HG03354 (cell line): Measurements from ENCODE around the gene DMBT1.
"Not testable (repeated sequence)": the region's sequence is repeated elsewhere in the genome, so short reads cannot be mapped to it uniquely, and the experiment has no call there.

ENCODE experiments used
- ATAC-seq: cut with Tn5 transposase; IDR thresholded peaks from one replicate; pipeline ENCODE4 v1.9.1; 2021; ENCODE audit warnings: mild to moderate bottlenecking; ENCODE audit not compliant: unreplicated experiment, poor library complexity, severe bottlenecking

Gene DMBT1

DNA sequence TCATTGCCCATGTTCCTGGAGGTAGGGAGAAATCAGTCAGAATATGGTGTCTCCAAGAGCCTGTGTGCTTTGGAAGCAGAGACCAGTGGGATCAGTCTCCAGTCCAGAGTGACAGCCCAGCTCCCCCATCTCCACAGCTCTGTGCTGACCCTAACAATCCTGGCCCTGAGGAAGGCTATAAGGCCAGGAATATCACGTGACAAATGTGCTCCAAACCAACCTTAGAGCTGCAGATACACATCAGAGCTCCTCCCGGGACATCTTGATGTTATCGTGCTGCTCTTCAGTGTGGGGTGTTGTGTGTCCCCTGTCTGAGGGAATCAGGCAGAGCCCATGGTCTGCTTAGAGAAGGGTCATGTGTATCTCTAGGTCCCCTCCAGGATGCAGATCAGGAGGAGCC, 15.2 kb downstream of the DMBT1 start:
- no peak for ATAC-seq

DNA sequence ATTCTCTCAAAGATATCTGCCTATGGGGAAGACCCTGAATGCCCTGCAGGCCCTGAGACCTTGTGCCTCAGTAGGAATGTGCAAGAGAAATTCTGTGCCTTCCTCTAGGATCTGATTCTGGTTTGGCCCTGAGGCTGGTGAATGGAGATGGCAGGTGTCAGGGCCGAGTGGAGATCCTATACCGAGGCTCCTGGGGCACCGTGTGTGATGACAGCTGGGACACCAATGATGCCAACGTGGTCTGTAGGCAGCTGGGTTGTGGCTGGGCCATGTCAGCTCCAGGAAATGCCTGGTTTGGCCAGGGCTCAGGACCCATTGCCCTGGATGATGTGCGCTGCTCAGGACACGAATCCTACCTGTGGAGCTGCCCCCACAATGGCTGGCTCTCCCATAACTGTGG, 15.7 kb downstream of the DMBT1 start:
- ATAC-seq, result no peak

DNA sequence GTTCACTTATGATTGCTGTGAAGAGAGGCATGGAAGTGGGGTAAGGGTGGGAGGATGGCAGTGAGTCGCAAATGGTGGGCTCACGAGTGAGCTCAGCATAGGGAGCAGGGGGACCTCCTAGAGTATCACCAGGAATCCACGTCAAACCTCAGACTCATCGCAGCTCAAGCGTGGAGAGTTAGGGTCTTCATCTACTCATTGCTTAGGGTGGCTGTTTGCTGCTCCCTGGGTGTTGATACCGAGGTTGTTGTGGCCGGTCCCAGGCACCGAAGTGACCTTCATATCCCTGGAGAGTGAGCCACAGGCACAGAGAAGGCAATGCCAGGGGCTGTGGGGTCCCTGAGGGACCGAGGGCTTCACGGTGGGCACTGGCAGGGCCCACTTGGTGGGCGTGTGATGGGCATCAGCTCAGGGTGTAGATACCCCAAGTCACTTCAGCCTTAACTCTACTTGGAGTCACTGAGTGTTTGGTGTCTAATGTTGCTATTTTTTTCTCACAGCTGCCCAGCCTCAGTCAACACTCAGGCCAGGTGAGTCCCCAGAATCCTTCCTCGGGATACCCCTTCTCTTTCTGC, 16.8 kb downstream of the DMBT1 start:
- ATAC-seq, result no peak

DNA sequence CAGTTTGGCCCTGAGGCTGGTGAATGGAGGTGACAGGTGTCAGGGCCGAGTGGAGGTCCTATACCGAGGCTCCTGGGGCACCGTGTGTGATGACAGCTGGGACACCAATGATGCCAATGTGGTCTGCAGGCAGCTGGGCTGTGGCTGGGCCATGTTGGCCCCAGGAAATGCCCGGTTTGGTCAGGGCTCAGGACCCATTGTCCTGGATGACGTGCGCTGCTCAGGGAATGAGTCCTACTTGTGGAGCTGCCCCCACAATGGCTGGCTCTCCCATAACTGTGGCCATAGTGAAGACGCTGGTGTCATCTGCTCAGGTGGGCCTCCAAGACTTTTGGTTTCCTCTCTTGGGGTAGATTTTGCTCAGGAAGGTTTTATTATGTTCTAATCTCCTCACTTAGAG, 25.5 kb downstream of the DMBT1 start:
- not testable (repeated sequence) for ATAC-seq

DNA sequence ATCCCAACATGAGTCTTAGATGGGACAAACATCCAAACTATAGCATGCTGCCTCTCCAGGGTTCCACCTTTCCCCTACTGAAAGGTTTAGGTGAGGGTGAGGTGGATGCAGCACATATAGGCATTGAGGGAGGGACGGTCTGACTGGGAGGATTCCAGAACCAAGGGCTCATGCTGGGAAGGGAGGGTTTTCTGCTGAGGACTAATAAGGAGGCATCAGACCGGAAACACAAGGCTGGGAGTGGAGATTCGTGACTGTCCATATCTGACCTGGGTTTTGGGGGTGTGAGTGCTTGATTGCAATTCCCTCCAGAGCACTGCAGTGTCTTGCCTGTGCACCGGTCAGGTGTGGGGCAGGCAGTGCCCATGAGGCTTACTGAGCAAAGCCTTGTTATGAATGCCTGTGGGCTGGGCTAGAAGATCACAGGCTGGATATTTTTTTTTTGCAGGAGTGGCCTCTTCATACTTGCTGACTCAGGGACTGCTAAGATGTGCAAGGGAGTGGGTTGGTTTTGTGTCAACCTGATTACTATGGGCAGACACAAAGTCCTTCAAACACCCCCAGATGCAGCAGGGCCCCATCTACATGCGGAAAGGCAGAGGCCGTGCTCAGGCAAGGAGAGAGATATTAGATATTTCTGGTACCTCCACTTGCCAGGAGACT, 26.7 kb downstream of the DMBT1 start:
- no peak for ATAC-seq

DNA sequence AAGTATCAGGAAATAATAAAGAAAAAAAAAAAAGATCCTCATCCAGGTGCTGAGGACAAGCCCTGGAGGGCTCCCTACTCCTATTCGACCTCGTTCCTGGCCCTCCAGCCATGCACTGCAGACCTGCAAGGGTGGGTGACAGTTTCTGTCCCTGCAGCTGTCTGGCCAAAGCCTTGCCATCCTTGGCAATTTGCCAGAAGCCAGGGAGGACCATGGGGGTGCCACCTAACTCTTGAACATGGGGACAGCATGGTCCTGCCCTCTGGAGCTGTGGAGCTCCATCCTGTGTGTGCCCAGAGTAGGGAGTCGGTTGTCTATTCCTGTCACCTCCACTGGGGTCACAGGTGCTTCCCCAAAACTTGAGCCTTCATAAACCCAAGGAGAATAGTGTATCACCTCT, 27.8 kb downstream of the DMBT1 start:
- no peak for ATAC-seq

DNA sequence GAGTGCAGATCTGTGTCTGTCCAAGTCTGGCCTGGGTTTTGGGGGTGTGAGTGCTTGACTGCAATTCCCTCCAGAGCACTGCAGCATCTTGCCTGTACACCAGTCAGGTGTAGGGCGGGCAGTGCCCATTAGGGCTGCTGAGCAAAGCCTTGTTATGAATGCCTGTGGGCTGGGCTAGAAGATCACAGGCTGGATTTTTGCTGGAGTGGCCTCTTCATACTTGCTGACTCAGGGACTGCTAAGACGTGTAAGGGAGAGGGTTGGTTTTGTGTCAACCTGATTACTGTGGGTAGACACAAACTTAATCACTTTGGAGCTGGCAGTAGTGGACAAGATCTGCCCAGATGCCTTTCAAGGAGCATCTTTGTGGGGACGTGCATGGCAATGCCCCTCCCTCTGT, 29.6 kb downstream of the DMBT1 start:
- ATAC-seq, result no peak

DNA sequence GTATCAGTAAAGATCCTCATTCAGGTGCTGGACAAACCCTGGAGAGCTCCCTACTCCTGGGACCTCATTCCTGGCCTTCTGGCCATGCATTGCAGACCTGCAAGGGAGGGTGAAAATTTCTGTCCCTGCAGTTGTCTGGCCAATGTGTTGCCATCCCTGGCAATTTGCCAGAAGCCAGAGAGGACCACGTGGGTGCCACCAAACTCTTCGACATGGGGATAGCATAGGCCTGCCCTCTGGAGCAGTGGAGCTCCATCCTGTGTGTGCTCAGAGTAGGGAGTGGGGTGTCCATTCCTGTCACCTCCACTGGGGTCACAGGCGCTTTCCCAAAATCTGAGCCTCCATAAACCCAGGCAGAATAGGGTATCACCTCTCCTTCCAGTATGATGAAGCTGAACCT, 31.2 kb downstream of the DMBT1 start:
- ATAC-seq, result no peak

DNA sequence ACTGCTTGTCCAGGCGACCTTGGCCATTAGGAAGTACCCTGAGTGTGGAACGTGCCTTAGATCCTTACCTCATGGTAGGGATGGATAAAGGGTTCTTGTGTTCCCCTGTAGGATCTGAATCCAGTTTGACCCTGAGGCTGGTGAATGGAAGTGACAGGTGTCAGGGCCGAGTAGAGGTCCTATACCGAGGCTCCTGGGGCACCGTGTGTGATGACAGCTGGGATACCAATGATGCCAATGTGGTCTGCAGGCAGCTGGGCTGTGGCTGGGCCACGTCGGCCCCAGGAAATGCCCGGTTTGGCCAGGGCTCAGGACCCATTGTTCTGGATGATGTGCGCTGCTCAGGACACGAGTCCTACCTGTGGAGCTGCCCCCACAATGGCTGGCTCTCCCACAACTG, 31.6 kb downstream of the DMBT1 start:
- no peak for ATAC-seq

DNA sequence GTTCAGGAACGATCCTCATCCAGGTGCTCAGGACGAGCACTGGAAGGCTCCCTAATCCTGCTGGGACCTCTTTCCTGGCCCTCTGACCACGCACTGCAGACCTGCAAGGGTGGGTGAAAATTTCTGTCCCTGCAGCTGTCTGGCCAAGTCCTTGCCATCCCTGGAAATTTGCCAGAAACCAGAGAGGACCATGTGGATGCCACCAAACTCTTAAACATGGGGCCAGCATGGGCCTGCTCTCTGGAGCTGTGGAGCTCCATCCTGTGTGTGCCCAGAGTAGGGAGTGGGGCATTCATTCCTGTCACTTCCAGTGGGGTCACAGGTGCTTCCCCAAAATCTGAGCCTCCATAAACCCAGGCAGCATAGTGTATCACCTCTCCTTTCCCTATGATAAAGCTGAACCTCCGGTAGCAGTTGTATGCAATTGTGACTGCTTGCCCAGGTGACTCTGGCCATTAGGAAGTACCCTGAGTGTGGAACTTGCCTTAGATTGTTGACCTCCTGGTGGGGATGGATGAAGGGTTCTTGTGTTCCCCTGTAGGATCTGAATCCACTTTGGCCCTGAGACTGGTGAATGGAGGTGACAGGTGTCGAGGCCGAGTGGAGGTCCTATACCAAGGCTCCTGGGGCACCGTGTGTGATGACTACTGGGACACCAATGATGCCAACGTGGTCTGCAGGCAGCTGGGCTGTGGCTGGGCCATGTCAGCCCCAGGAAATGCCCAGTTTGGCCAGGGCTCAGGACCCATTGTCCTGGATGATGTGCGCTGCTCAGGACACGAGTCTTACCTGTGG, 57.1 kb downstream of the DMBT1 start:
- ATAC-seq, result no peak

DNA sequence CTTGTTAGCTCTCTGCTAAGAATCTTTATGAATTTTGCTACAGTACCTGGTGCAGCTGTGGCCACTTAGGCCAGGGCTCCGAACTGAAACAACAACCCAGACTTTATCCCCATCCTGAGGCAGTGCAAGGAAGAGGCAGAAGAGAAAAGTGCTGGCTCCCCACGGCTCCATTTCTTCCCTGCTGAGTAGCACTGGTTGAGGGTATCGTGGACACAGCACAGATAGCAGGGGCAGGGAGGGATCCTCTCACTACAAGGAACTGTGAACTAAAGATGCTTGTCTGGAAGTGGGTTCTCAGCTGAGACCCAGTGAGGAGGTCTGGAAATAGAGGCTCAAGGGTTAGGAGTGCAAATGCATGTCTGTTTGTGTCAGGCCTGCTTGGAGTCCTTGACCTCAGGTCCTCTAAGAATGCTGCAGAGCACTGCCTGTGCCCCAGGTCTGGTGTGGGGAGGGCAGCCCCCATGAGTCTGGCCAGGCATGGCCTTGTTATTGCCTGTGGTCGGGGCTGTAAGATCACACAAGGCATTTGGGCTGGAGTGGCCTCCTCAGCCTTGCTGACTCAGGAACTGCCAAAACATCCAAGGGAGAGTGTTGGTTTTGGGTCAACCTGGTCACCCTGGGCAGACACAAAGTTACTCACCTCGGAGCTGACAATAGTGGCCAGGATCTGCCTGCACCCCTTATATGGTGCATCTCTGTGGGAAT, 58.1 kb downstream of the DMBT1 start:
- ATAC-seq, result no peak

DNA sequence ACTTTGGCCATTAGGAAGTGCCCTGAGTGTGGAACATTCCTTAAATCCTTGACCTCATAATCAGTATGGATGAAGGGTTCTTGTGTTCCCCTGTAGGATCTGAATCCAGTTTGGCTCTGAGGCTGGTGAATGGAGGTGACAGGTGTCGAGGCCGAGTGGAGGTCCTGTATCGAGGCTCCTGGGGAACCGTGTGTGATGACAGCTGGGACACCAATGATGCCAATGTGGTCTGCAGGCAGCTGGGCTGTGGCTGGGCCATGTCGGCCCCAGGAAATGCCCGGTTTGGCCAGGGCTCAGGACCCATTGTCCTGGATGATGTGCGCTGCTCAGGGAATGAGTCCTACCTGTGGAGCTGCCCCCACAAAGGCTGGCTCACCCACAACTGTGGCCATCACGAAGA, 60.4 kb downstream of the DMBT1 start:
- not testable (repeated sequence) for ATAC-seq

DNA sequence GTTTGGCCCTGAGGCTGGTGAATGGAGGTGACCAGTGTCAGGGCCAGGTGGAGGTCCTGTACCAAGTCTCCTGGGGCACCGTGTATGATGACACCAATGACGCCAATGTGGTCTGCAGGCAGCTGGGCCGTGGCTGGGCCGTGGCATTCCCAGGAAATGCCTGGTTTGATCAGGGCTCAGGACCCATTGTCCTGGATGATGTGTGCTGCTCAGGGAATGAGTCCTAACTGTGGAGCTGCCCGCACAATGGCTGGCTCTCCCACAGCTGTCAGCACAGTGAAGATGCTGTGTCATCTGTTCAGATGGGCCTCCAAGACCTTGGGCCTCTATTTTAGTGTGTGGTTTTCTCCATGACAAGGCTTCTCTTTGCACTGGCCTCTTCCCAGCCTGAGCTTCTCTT, 64.0 kb downstream of the DMBT1 start:
- no peak for ATAC-seq

DNA sequence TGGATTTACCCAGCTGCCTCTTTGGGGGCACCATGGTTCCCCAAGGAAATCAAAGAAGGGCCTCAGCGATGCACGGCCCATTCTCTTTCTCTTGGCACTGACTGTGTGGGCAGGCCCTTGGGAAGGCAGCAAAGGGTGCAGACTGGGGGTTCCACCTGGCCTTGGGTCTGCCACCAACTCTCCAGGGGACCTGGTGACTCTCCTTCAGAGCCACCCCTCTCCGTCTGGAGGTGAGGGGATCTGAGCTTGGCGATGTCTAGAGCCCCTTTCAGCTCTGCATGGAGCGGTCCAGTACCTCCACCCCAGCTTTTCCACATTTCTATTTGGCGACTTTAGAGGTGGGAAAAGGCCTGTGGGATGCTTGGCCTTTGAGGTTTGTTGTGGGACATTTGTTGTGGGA, 70.0 kb downstream of the DMBT1 start:
- ATAC-seq, result no peak

DNA sequence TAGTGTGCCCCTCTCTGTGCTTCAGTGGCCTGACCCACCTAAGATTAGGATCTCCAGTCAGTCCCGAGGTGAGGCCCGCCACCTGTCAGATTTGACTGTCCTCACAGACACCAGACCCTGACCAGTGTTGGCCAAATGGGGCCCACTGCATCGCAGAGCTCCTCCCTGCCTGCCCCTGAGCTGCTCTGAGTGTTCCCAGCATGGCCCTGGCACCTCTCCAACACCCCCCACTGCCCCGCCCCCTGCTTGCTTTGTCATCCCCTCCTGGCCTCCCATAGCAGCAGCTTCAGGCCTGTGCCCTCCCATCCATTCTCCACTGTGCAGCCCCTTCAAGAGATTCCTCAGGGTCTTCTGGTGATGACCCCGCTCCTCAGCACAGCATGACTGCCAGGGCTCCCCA, 71.5 kb downstream of the DMBT1 start:
- no peak for ATAC-seq

DNA sequence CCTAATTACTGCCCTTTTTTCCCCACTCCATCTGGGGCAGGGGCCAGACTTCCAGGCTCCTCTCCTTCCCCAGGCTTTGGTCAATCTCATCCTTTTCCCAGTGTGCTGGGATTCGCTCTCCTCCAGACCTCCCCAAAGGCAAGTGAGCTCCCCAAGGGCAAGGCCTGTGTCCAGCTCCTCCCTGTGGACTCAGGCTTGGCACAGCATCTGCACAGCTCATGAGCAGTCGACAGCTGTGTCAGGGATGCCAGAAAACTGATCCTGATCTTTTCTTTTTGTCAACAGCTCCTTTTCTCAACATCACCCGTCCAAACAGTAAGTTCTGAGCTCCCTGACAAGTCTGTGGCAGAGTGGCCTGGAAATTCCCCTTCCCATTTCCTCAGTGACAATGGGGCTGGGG, 72.0 kb downstream of the DMBT1 start:
- no peak for ATAC-seq

DNA sequence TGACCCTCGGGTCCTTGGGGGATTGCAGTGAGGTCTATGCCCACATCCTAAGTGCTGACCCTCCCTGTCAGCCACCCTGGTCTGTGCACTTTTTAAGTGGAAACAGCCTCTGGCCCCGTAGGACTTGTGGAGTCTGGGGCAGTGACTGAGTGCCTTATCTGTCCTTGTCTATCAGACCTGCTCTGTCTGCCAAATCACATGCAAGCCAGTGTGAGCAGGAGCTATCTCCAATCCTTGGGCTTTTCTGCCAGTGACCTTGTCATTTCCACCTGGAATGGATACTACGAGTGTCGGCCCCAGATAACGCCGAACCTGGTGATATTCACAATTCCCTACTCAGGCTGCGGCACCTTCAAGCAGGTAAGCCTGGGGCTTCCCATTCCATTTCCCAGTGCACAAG, 76.4 kb downstream of the DMBT1 start:
- no peak for ATAC-seq

DNA sequence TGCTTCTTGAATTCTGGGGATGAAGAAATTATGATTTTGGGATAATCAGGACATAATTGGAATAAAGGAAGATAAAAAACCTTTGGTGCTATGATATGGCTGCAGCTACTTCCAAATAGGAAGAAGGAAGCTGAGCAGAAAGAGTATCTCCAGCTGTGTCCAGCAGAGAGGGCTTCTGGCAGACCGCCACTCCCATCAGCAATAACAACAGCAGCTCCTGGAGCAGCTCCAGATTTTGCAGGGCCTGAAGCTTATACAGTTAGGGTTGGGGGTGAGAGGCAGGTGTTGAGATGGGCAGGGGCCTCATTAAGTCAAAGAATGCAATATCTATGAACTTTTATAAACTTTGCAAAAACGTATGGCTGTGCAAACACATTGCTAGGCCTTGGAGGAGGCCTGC, 76.8 kb downstream of the DMBT1 start:
- ATAC-seq, result no peak

DNA sequence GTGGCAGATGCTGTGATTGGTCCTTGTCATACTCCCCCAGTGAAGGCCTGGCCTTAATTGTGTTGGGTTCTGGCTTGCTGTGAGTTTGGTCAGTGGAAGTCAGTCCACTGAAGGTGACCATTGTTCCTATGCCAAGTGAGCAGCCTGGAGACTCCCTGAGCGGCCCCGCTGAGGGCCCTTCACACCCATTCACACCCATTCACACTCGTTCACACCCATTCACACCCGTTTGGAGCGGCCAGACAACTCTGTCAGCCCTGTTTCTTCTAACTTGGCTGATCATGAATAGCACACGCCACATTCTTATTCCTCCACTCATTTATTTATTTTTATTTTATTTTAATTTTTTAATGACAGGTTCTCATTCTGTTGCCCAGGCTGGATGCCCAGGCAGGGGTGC, 77.6 kb downstream of the DMBT1 start:
- no peak for ATAC-seq

DNA sequence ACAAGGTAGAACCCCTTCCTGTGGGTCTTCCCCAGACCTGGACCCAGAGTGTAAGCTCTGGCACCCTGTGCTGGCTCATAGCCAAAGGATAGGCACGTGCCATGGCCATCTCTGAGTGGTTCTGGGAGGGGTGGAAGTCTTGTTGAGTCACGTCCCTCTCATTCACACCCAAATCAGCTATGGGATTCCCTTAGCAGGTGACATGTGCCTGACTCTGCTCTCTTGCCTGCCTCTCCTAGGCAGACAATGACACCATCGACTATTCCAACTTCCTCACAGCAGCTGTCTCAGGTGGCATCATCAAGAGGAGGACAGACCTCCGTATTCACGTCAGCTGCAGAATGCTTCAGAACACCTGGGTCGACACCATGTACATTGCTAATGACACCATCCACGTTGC, 79.2 kb downstream of the DMBT1 start:
- no peak for ATAC-seq

DNA sequence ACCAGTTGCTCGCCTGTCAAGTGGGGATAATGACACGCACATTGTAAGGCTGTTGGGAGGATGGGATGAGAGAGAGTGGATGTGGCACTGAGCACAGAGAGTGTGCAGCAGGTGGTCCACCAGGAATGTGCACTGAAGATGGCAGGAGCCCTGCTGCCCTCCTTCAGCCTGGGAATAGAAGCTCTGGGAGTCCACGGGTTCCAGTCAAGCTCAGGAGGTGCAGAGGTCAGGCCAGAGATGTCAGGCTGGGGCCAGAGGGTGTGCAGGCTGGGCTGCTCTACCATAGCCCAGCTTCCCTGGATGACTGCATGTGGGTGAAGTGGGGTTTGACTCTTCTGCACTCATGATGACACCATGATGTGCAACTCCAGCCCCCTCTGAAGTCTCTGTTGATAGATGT, 80.4 kb downstream of the DMBT1 start:
- no peak for ATAC-seq
